GM19023 (cell line): Measurements from ENCODE around the gene ATG10.
"Not testable (repeated sequence)": the region's sequence is repeated elsewhere in the genome, so short reads cannot be mapped to it uniquely, and the experiment has no call there.

Source experiments
- ATAC-seq: cut with Tn5 transposase; IDR thresholded peaks from one replicate; pipeline ENCODE4 v1.9.1; 2021; ENCODE audit warnings: mild to moderate bottlenecking, moderate library complexity; ENCODE audit not compliant: unreplicated experiment

Gene ATG10

GRCh38 chr5:82045554-82046275 is 73.9 kb downstream of the ATG10 start:
- no peak for ATAC-seq

GRCh38 chr5:82046276-82046647 is 74.4 kb downstream of the ATG10 start:
- no peak for ATAC-seq

GRCh38 chr5:82050955-82051354 is 79.1 kb downstream of the ATG10 start:
- ATAC-seq: no peak

- no peak for ATAC-seq
Observed at GRCh38 chr5:82054004-82054710, 82.3 kb downstream of the ATG10 start.

- no peak for ATAC-seq
Observed at GRCh38 chr5:82057051-82057450, 85.2 kb downstream of the ATG10 start.

- ATAC-seq: no peak
Observed at GRCh38 chr5:82058710-82059109, 86.9 kb downstream of the ATG10 start.

- ATAC-seq: no peak
Observed at GRCh38 chr5:82066791-82067190, 95.0 kb downstream of the ATG10 start.

GRCh38 chr5:82068042-82068441 is 96.2 kb downstream of the ATG10 start:
- not testable (repeated sequence) for ATAC-seq

GRCh38 chr5:82068723-82069122 is 96.9 kb downstream of the ATG10 start:
- ATAC-seq: no peak

- ATAC-seq: no peak
Observed at GRCh38 chr5:82072138-82072537, 100.3 kb downstream of the ATG10 start.

GRCh38 chr5:82073179-82073578 is 101.4 kb downstream of the ATG10 start:
- no peak for ATAC-seq

GRCh38 chr5:82074950-82075349 is 103.1 kb downstream of the ATG10 start:
- ATAC-seq: no peak

- no peak for ATAC-seq
Observed at GRCh38 chr5:82077496-82077895, 105.7 kb downstream of the ATG10 start.

- ATAC-seq: no peak
Observed at GRCh38 chr5:82091617-82092016, 119.8 kb downstream of the ATG10 start.

- no peak for ATAC-seq
Observed at GRCh38 chr5:82095536-82095935, 123.7 kb downstream of the ATG10 start.

GRCh38 chr5:82096249-82096648 is 124.4 kb downstream of the ATG10 start:
- ATAC-seq: no peak

GRCh38 chr5:82100303-82101077 is 128.7 kb downstream of the ATG10 start:
- peak; percentile 94 for ATAC-seq

- ATAC-seq: no peak
Observed at GRCh38 chr5:82104872-82105271, 133.0 kb downstream of the ATG10 start.

GRCh38 chr5:82105457-82105856 is 133.6 kb downstream of the ATG10 start:
- ATAC-seq: no peak

- ATAC-seq: no peak
Observed at GRCh38 chr5:82106207-82106606, 134.4 kb downstream of the ATG10 start.

- ATAC-seq: no peak
Observed at GRCh38 chr5:82106756-82107155, 134.9 kb downstream of the ATG10 start.

- ATAC-seq: no peak
Observed at GRCh38 chr5:82107267-82107666, 135.4 kb downstream of the ATG10 start.
